Measurements from ENCODE around the gene ARL15. TPM values are rescaled to one million over a fixed set of nuclear protein-coding genes. Genes with fewer than 3 reads are reported as not detected.

ARL15 gene
- total and polyA plus RNA-seq, 9 of the 15 experiments (the other 6 are each of a cell fraction or from before 2014, with no cell fraction given): 18.5 to 80.4 (median 57.0) TPM

- TF ChIP-seq, protein P1, sequence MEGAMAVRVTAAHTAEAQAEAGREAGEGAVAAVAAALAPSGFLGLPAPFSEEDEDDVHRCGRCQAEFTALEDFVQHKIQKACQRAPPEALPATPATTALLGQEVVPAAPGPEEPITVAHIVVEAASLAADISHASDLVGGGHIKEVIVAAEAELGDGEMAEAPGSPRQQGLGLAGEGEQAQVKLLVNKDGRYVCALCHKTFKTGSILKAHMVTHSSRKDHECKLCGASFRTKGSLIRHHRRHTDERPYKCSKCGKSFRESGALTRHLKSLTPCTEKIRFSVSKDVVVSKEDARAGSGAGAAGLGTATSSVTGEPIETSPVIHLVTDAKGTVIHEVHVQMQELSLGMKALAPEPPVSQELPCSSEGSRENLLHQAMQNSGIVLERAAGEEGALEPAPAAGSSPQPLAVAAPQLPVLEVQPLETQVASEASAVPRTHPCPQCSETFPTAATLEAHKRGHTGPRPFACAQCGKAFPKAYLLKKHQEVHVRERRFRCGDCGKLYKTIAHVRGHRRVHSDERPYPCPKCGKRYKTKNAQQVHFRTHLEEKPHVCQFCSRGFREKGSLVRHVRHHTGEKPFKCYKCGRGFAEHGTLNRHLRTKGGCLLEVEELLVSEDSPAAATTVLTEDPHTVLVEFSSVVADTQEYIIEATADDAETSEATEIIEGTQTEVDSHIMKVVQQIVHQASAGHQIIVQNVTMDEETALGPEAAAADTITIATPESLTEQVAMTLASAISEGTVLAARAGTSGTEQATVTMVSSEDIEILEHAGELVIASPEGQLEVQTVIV (CRISPR knock-in tag; IDR thresholded peaks at IDR 0.05; ENCODE audit: borderline replicate concordance): no peak
- TF ChIP-seq BCOR (IDR thresholded peaks at IDR 0.05) (no peak), E2F3 (CRISPR knock-in tag; IDR thresholded peaks at IDR 0.05) (no peak), ZNF41 (CRISPR knock-in tag; conservative IDR thresholded peaks at IDR 0.05) (no peak), RBM14 (IDR thresholded peaks at IDR 0.05; ENCODE audit: borderline replicate concordance, insufficient read depth, low read depth, low read length) (no peak), MEF2D (tag; conservative IDR thresholded peaks at IDR 0.05; ENCODE audit: low read depth) (no peak), HMG20A (CRISPR knock-in tag; conservative IDR thresholded peaks at IDR 0.05) (no peak), ZBTB34 (CRISPR knock-in tag; IDR thresholded peaks at IDR 0.05) (no peak), NCOA4 (IDR thresholded peaks at IDR 0.05; ENCODE audit: partially characterized antibody) (no peak), CTBP1 (IDR thresholded peaks at IDR 0.05; ENCODE audit: borderline replicate concordance) (peak; percentile 64; the same call in 1 of the 2 replicates)
- TF ChIP-seq, protein P2, sequence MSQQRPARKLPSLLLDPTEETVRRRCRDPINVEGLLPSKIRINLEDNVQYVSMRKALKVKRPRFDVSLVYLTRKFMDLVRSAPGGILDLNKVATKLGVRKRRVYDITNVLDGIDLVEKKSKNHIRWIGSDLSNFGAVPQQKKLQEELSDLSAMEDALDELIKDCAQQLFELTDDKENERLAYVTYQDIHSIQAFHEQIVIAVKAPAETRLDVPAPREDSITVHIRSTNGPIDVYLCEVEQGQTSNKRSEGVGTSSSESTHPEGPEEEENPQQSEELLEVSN (IDR thresholded peaks at IDR 0.05; ENCODE audit: borderline replicate concordance in 1 of 2, extremely low read depth in 1 of 2, insufficient read depth in 1 of 2, insufficient read length in 1 of 2, low read depth in 1 of 2, low read length in 1 of 2, poor library complexity in 1 of 2, severe bottlenecking in 1 of 2): no peak
- TF ChIP-seq, protein P3, sequence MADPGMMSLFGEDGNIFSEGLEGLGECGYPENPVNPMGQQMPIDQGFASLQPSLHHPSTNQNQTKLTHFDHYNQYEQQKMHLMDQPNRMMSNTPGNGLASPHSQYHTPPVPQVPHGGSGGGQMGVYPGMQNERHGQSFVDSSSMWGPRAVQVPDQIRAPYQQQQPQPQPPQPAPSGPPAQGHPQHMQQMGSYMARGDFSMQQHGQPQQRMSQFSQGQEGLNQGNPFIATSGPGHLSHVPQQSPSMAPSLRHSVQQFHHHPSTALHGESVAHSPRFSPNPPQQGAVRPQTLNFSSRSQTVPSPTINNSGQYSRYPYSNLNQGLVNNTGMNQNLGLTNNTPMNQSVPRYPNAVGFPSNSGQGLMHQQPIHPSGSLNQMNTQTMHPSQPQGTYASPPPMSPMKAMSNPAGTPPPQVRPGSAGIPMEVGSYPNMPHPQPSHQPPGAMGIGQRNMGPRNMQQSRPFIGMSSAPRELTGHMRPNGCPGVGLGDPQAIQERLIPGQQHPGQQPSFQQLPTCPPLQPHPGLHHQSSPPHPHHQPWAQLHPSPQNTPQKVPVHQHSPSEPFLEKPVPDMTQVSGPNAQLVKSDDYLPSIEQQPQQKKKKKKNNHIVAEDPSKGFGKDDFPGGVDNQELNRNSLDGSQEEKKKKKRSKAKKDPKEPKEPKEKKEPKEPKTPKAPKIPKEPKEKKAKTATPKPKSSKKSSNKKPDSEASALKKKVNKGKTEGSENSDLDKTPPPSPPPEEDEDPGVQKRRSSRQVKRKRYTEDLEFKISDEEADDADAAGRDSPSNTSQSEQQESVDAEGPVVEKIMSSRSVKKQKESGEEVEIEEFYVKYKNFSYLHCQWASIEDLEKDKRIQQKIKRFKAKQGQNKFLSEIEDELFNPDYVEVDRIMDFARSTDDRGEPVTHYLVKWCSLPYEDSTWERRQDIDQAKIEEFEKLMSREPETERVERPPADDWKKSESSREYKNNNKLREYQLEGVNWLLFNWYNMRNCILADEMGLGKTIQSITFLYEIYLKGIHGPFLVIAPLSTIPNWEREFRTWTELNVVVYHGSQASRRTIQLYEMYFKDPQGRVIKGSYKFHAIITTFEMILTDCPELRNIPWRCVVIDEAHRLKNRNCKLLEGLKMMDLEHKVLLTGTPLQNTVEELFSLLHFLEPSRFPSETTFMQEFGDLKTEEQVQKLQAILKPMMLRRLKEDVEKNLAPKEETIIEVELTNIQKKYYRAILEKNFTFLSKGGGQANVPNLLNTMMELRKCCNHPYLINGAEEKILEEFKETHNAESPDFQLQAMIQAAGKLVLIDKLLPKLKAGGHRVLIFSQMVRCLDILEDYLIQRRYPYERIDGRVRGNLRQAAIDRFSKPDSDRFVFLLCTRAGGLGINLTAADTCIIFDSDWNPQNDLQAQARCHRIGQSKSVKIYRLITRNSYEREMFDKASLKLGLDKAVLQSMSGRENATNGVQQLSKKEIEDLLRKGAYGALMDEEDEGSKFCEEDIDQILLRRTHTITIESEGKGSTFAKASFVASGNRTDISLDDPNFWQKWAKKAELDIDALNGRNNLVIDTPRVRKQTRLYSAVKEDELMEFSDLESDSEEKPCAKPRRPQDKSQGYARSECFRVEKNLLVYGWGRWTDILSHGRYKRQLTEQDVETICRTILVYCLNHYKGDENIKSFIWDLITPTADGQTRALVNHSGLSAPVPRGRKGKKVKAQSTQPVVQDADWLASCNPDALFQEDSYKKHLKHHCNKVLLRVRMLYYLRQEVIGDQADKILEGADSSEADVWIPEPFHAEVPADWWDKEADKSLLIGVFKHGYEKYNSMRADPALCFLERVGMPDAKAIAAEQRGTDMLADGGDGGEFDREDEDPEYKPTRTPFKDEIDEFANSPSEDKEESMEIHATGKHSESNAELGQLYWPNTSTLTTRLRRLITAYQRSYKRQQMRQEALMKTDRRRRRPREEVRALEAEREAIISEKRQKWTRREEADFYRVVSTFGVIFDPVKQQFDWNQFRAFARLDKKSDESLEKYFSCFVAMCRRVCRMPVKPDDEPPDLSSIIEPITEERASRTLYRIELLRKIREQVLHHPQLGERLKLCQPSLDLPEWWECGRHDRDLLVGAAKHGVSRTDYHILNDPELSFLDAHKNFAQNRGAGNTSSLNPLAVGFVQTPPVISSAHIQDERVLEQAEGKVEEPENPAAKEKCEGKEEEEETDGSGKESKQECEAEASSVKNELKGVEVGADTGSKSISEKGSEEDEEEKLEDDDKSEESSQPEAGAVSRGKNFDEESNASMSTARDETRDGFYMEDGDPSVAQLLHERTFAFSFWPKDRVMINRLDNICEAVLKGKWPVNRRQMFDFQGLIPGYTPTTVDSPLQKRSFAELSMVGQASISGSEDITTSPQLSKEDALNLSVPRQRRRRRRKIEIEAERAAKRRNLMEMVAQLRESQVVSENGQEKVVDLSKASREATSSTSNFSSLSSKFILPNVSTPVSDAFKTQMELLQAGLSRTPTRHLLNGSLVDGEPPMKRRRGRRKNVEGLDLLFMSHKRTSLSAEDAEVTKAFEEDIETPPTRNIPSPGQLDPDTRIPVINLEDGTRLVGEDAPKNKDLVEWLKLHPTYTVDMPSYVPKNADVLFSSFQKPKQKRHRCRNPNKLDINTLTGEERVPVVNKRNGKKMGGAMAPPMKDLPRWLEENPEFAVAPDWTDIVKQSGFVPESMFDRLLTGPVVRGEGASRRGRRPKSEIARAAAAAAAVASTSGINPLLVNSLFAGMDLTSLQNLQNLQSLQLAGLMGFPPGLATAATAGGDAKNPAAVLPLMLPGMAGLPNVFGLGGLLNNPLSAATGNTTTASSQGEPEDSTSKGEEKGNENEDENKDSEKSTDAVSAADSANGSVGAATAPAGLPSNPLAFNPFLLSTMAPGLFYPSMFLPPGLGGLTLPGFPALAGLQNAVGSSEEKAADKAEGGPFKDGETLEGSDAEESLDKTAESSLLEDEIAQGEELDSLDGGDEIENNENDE (IDR thresholded peaks at IDR 0.05; ENCODE audit: low read depth, low read length): no peak
These were observed 36.7 kb downstream of the ARL15 start (continued) for GRCh38 chr5:54273715-54274114.

Measured in K562 (cell line).